ENCODE results near the gene ZBTB1. TPM values are rescaled to one million over a fixed set of nuclear protein-coding genes. Genes with fewer than 3 reads are reported as not detected.

Gene ZBTB1
- total RNA-seq, 2 donors from 2014 or later = 37.9 to 43.3 TPM

DNA sequence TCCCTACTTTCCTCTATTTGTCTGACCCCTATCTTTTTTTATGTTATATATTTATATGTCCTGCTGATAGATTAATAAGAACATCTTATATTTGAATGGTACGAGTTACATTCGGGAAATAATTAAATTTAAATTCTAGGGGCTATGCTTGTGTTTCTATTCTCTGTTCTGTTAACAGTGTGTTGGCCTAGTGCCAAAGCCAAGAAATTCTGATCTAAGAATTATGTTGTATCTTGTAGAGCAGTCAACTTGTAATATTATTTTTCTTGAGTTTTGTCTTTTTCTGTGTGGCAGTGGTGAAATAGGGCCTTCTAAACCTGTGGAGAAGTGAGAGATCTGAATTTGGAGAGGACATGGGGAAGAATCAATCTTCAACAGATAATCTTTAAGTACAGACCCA, 27.0 kb downstream of the ZBTB1 start:
- no peaks in the 10 kb centered on the region for H3K9me3 ChIP-seq
- H3K4me1 ChIP-seq (ENCODE audit: control insufficient read depth in 1 of 2, low read depth in 2 of 2) = no peaks in the 10 kb centered on the region
- TF ChIP-seq, protein P1, sequence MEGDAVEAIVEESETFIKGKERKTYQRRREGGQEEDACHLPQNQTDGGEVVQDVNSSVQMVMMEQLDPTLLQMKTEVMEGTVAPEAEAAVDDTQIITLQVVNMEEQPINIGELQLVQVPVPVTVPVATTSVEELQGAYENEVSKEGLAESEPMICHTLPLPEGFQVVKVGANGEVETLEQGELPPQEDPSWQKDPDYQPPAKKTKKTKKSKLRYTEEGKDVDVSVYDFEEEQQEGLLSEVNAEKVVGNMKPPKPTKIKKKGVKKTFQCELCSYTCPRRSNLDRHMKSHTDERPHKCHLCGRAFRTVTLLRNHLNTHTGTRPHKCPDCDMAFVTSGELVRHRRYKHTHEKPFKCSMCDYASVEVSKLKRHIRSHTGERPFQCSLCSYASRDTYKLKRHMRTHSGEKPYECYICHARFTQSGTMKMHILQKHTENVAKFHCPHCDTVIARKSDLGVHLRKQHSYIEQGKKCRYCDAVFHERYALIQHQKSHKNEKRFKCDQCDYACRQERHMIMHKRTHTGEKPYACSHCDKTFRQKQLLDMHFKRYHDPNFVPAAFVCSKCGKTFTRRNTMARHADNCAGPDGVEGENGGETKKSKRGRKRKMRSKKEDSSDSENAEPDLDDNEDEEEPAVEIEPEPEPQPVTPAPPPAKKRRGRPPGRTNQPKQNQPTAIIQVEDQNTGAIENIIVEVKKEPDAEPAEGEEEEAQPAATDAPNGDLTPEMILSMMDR (IDR thresholded peaks at IDR 0.05) = no peak
- H3K36me3 ChIP-seq = no peaks in the 10 kb centered on the region
- no peak overlapping the region for H3K4me3 ChIP-seq
- DNase-seq (ENCODE audit: low spot score) (no peak), ATAC-seq (ENCODE audit: insufficient number of reproducible peaks, low FRiP score, low read depth) (no peak)
- H3K27ac ChIP-seq = no peak overlapping the region
- H3K27me3 ChIP-seq (replicated peaks; ENCODE audit: insufficient read depth) = no peaks in the 10 kb centered on the region

DNA sequence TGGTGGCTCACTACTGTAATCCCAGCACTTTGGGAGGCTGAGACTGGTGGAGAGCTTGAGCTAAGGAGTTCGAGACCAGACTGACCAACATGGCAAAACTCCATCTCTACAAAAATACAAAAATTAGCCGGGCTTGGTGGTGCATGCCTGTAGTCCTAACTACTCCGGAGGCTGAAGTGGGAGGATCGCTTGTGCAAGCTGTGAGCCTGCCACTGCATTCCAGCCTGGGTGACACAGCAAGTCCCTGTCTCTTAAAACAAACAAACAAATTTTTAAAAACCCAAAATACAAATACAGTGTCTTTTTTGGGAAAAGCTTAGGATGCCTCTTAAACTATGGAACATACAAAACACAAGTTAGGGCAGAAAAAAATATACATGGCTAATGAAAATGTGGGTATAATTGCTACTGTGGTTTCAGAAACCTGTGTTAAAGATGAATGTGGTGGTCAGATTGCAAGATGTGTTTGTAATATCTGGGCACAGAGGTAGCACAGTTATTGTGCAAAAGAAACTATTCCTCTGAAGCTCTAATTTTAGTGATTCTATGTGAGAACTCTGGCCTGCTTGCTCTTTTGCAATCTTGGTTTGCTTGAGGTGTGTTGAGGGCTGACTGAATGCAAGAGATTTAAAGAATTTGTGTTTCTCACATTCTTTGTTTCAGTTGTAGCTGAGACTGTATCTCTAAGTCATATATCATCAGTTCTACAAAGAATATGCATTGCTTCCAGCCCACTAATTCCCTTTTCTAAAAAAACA, 32.1 kb downstream of the ZBTB1 start:
- Histone ChIP-seq H3K4me1 (ENCODE audit: control insufficient read depth in 1 of 2, low read depth in 2 of 2) (peaks cover 0 to 14% of the 10 kb centered on the region in 2 donors), H3K27me3 (replicated peaks; ENCODE audit: insufficient read depth) (no peaks in the 10 kb centered on the region), H3K36me3 (no peaks in the 10 kb centered on the region), H3K27ac (no peak overlapping the region), H3K4me3 (no peak overlapping the region), H3K9me3 (no peaks in the 10 kb centered on the region)
- no peak for DNase-seq (ENCODE audit: low spot score)
- TF ChIP-seq, protein P1 (IDR thresholded peaks at IDR 0.05) = no peak
- no peak for ATAC-seq (ENCODE audit: insufficient number of reproducible peaks, low FRiP score, low read depth)

DNA sequence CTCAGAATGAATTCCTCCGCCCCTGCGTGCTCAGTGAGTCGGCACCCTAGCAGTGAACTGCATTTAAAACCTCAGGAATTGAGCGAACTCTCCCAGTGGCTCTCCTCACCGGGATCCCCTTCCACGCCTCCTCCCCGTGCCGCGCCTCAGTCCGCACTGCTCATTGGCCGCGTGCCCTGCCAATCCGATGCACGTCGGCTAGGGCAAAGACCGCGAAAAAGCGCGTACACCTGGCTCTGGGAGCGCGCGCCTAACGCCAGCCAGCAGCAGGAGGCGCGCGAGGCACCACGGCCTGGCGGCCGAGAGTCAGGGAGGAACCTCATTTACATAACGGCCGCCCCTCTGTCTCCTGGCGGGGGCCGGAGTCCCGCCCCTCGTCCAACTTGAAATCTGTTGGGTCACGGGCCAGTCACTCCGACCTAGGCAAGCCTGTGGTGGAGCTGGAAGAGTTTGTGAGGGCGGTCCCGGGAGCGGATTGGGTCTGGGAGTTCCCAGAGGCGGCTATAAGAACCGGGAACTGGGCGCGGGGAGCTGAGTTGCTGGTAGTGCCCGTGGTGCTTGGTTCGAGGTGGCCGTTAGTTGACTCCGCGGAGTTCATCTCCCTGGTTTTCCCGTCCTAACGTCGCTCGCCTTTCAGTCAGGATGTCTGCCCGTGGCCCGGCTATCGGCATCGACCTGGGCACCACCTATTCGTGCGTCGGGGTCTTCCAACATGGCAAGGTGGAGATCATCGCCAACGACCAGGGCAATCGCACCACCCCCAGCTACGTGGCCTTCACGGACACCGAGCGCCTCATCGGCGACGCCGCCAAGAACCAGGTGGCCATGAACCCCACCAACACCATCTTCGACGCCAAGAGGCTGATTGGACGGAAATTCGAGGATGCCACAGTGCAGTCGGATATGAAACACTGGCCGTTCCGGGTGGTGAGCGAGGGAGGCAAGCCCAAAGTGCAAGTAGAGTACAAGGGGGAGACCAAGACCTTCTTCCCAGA, 35.9 kb downstream of the ZBTB1 start, which contains the start of gene HSPA2:
Gene HSPA2, plus strand, starts transcription at position 534 of the 995 bp plus-strand sequence. Its CDS starts 109 bp downstream, at position 643.
- peak; percentile 92 for ATAC-seq (ENCODE audit: insufficient number of reproducible peaks, low FRiP score, low read depth)
- Histone ChIP-seq H3K27me3 (replicated peaks; ENCODE audit: insufficient read depth) (no peaks in the 10 kb centered on the region), H3K36me3 (no peaks in the 10 kb centered on the region), H3K4me1 (ENCODE audit: control insufficient read depth in 1 of 2, low read depth in 2 of 2) (peaks cover 3 to 33% of the 10 kb centered on the region in 2 donors), H3K4me3 (peak within 1 kb of the TSS; percentile 82), H3K9me3 (no peaks in the 10 kb centered on the region), H3K27ac (peak within 1 kb of the TSS; percentile 84 to 92)
- peak; percentile 98 for DNase-seq (ENCODE audit: low spot score)
- TF ChIP-seq, protein P1 (IDR thresholded peaks at IDR 0.05) = peak; percentile 64

DNA sequence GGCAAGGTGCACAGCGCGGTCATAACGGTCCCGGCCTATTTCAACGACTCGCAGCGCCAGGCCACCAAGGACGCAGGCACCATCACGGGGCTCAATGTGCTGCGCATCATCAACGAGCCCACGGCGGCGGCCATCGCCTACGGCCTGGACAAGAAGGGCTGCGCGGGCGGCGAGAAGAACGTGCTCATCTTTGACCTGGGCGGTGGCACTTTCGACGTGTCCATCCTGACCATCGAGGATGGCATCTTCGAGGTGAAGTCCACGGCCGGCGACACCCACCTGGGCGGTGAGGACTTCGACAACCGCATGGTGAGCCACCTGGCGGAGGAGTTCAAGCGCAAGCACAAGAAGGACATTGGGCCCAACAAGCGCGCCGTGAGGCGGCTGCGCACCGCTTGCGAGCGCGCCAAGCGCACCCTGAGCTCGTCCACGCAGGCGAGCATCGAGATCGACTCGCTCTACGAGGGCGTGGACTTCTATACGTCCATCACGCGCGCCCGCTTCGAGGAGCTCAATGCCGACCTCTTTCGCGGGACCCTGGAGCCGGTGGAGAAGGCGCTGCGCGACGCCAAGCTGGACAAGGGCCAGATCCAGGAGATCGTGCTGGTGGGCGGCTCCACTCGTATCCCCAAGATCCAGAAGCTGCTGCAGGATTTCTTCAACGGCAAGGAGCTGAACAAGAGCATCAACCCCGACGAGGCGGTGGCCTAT, 36.8 kb downstream of the ZBTB1 start:
- Histone ChIP-seq H3K27ac (peak overlapping the region in 1 of 2 donors; percentile 42), H3K4me1 (ENCODE audit: control insufficient read depth in 1 of 2, low read depth in 2 of 2) (peaks cover 3 to 33% of the 10 kb centered on the region in 2 donors), H3K4me3 (peak overlapping the region; percentile 70), H3K36me3 (no peaks in the 10 kb centered on the region), H3K27me3 (replicated peaks; ENCODE audit: insufficient read depth) (no peaks in the 10 kb centered on the region), H3K9me3 (no peaks in the 10 kb centered on the region)
- no peak for DNase-seq (ENCODE audit: low spot score)
- no peak for ATAC-seq (ENCODE audit: insufficient number of reproducible peaks, low FRiP score, low read depth)
- TF ChIP-seq, protein P1 (IDR thresholded peaks at IDR 0.05) = no peak
